Smooth muscle cell of the pulmonary artery (primary cell): ENCODE data around the gene MT4. TPM values are rescaled to one million over a fixed set of nuclear protein-coding genes. Genes with fewer than 3 reads are reported as not detected.

ENCODE experiments used
- total RNA-seq: library from RNA; depleted of rRNA; stranded (reverse); fragments of >200 nt; gene quantifications from 2 replicates; pipeline ENCODE4 v1.2.3, GENCODE V29; 2014

The MT4 gene
- total RNA-seq: not detected in 2 replicates

GRCh38 chr16:56564793-56565477, at the start of gene MT4:
MT4 (plus strand) TSS chr16:56565073; CDS start chr16:56565129, 56 bp downstream.

DNA sequence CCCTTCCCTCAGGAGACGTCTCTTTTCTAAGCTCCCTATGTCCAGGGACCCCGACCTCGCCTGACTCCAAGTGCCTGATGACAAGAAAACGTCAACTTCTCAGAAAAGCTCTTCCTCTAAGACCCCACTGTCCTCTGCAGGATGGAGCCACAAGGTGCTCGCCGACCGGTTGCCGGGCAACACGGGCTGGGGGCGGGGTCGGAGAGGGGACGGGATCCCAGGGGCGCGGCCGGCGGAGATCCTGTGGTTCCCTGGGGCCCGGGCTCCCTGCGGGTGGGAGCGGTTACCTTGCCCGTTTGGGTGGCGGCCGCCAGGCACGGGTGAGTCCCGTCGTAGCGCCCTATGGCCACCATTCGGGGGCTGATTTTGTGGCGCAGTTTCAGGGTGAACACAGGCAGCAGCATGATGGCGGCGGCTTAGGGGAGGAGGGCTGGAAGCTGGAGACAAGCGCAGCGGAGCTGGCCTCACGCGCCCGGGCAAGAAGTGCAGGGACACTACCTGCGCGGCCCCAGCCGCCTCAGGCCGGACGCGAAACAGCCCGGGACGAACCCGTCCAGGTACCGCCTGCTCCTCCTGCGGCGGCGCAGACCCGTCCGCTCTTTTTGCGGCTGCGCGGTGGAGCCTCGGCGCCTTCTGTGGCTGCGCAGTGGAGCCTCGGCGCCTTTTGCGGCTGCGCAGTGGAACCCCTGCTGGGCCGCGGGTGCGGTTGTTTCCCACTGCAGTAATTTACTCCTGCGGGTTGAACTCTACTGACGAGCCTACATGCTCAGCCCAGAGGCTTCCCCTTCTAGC, 45.2 kb upstream of the MT4 start, which contains the start of gene BBS2:
TSS of gene BBS2 (minus strand) at position 566 of the 792 bp plus-strand sequence. CDS start at position 404, 162 bp downstream.

DNA sequence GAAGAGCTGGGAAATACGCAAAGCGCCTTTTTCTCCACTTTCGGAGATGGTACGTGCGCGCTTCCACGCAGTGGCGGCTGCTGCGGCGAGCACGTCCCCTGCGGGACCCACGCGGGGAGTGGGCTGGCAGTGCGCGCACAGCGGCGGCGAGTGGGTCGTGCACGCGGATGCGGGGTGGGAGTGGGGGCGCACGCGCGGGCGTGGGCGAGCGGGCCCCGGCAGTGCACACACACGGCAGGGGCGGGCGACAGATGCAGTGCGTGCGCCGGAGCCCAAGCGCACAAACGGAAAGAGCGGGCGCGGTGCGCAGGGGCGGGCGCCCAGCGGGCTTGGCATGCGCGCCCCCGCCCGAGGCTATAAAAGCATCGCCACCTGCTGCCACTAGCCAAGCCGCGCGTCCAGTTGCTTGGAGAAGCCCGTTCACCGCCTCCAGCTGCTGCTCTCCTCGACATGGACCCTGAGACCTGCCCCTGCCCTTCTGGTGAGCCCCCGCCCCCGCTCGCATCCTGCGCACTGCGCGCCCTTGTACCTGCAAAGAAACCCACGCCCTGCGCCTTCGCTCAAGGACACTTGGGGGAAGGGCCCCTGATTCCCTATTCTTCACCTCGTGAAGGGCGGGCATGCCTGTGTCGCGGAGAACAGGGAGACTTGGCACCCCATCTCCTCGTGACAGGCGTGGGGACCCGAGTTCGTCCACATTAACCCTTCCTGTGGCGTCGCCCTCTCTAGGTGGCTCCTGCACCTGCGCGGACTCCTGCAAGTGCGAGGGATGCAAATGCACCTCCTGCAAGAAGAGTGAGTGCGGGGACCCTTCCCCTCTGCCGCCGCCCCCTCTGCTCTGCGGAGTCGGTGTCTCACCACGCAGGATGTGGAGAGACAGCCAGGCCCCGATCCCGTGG, 24.5 kb downstream of the MT4 start, which contains the start of gene MT3:
TSS of gene MT3 (plus strand) at position 388 of the 899 bp plus-strand sequence. CDS start at position 451, 63 bp downstream.

DNA sequence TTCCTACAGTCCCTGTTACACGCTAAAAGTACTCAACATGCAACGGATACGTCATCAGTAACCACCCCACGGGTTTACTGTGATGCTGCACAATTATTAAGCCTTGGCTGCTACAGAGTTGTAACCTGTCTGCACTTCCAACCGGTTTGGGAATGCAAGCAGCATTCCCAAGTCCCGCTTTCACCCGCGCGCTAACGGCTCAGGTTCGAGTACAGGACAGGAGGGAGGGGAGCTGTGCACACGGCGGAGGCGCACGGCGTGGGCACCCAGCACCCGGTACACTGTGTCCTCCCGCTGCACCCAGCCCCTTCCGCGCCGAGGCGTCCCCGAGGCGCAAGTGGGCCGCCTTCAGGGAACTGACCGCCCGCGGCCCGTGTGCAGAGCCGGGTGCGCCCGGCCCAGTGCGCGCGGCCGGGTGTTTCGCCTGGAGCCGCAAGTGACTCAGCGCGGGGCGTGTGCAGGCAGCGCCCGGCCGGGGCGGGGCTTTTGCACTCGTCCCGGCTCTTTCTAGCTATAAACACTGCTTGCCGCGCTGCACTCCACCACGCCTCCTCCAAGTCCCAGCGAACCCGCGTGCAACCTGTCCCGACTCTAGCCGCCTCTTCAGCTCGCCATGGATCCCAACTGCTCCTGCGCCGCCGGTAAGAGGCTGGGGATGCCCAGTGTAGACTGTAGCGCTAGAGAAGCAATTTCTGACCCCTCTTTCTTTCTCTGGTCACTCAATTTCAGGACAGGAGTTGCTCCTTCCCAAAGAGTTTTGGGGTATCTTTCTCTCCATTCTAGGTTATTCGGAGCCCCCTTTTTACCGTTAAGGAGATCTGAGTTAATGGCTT, 43.4 kb downstream of the MT4 start, which contains the start of gene MT2A:
TSS of gene MT2A (plus strand) at position 542 of the 833 bp plus-strand sequence. CDS start at position 614, 72 bp downstream.

Other genes starting within 250 kb of the MT4 start
- gene AMFR, start 139.5 kb upstream of the MT4 start, total RNA-seq: 285 and 317 TPM in 2 replicates
- 59.6 and 129 TPM in 2 replicates for gene NUDT21, start 113.7 kb upstream of the MT4 start, total RNA-seq
- gene OGFOD1, start 113.5 kb upstream of the MT4 start, total RNA-seq: 97.6 and 100.0 TPM in 2 replicates
- 46.3 and 47.3 TPM in 2 replicates for gene BBS2, start 45.0 kb upstream of the MT4 start, total RNA-seq
- 0.59 TPM in 2 replicates for gene MT3, start 24.5 kb downstream of the MT4 start, total RNA-seq
- 92.7 and 183 TPM in 2 replicates for gene MT2A, start 43.5 kb downstream of the MT4 start, total RNA-seq
- 86.1 and 156 TPM in 2 replicates for gene MT1E, start 60.7 kb downstream of the MT4 start, total RNA-seq
- 1.5 TPM in 1 of 2 replicates, not detected in the other for gene MT1M, start 67.6 kb downstream of the MT4 start, total RNA-seq
- 1.1 TPM in 1 of 2 replicates, not detected in the other for gene MT1A, start 73.6 kb downstream of the MT4 start, total RNA-seq
- gene MT1B, start 86.8 kb downstream of the MT4 start, total RNA-seq: not detected in 2 replicates
- 2.0 TPM in 1 of 2 replicates, not detected in the other for gene MT1F, start 92.9 kb downstream of the MT4 start, total RNA-seq
- gene MT1G, start 103.0 kb downstream of the MT4 start, total RNA-seq: 1.3 TPM in 1 of 2 replicates, not detected in the other
- gene MT1H, start 104.7 kb downstream of the MT4 start, total RNA-seq: not detected in 2 replicates
- gene MT1X, start 117.4 kb downstream of the MT4 start, total RNA-seq: 16.5 and 18.4 TPM in 2 replicates
- gene NUP93, start 165.1 kb downstream of the MT4 start, total RNA-seq: 45.2 and 55.7 TPM in 2 replicates